ENCODE data around the gene HRH2.
"Not testable (repeated sequence)": the region's sequence is repeated elsewhere in the genome, so short reads cannot be mapped to it uniquely, and the experiment has no call there.

Gene HRH2

GRCh38 chr5:175646251-175646650 is 11.6 kb upstream of the HRH2 start:
- no peaks in the 10 kb centered on the region for H3K27me3 ChIP-seq (ENCODE audit: insufficient read depth, low read length)
- no peak overlapping the region for H3K4me2 ChIP-seq (ENCODE audit: low read length)
- no peaks in the 10 kb centered on the region for H4K20me1 ChIP-seq (ENCODE audit: insufficient read depth, low read length)
- H3K79me2 ChIP-seq (ENCODE audit: insufficient read depth, low read length) = no peaks in the 10 kb centered on the region
- no peaks in the 10 kb centered on the region for H3K9me3 ChIP-seq (ENCODE audit: low read length)
- H3K9ac ChIP-seq (ENCODE audit: low read length) = no peak overlapping the region
- no peaks in the 10 kb centered on the region for H3K36me3 ChIP-seq (ENCODE audit: insufficient read depth, low read length)
- no peak overlapping the region for H3K4me3 ChIP-seq (ENCODE audit: low read depth, low read length, poor library complexity, severe bottlenecking)
- H3K4me1 ChIP-seq (ENCODE audit: insufficient read depth, low read length, severe bottlenecking) = no peaks in the 10 kb centered on the region
- no peaks in the 10 kb centered on the region for H3K9me2 ChIP-seq (ENCODE audit: low read depth, low read length)
- H3K27ac ChIP-seq (ENCODE audit: low read depth, low read length, poor library complexity, severe bottlenecking) = no peak overlapping the region
- no peaks in the 10 kb centered on the region for H3F3A ChIP-seq (ENCODE audit: insufficient read depth, low read length)
- H2AFZ ChIP-seq (ENCODE audit: low read length) = no peak overlapping the region
- TF ChIP-seq EZH2 (IDR thresholded peaks at IDR 0.05; ENCODE audit: borderline replicate concordance, low read length) (no peak), CTCF (IDR thresholded peaks at IDR 0.05; ENCODE audit: low read length) (no peak)

GRCh38 chr5:175649967-175650366 is 7.9 kb upstream of the HRH2 start:
- Histone ChIP-seq H3K27ac (ENCODE audit: low read depth, low read length, poor library complexity, severe bottlenecking) (no peak overlapping the region), H3F3A (ENCODE audit: insufficient read depth, low read length) (no peaks in the 10 kb centered on the region), H3K9ac (ENCODE audit: low read length) (no peak overlapping the region), H4K20me1 (ENCODE audit: insufficient read depth, low read length) (no peaks in the 10 kb centered on the region), H3K9me3 (ENCODE audit: low read length) (no peaks in the 10 kb centered on the region), H3K4me3 (ENCODE audit: low read depth, low read length, poor library complexity, severe bottlenecking) (no peak overlapping the region), H3K79me2 (ENCODE audit: insufficient read depth, low read length) (no peaks in the 10 kb centered on the region), H2AFZ (ENCODE audit: low read length) (no peak overlapping the region), H3K36me3 (ENCODE audit: insufficient read depth, low read length) (no peaks in the 10 kb centered on the region), H3K4me2 (ENCODE audit: low read length) (no peak overlapping the region), H3K4me1 (ENCODE audit: insufficient read depth, low read length, severe bottlenecking) (no peaks in the 10 kb centered on the region), H3K9me2 (ENCODE audit: low read depth, low read length) (no peaks in the 10 kb centered on the region), H3K27me3 (ENCODE audit: insufficient read depth, low read length) (no peaks in the 10 kb centered on the region)
- no peak for TF ChIP-seq EZH2 (IDR thresholded peaks at IDR 0.05; ENCODE audit: borderline replicate concordance, low read length)
- no peak for TF ChIP-seq CTCF (IDR thresholded peaks at IDR 0.05; ENCODE audit: low read length)

- H3K9ac ChIP-seq (ENCODE audit: low read length); H3F3A ChIP-seq (ENCODE audit: insufficient read depth, low read length): not testable (repeated sequence)
These were observed 7.3 kb upstream of the HRH2 start for GRCh38 chr5:175650430-175651205.

More at GRCh38 chr5:175650430-175651205, 7.3 kb upstream of the HRH2 start:
- H3K4me1 ChIP-seq (ENCODE audit: insufficient read depth, low read length, severe bottlenecking); H3K27ac ChIP-seq (ENCODE audit: low read depth, low read length, poor library complexity, severe bottlenecking); H3K4me2 ChIP-seq (ENCODE audit: low read length); H3K9me2 ChIP-seq (ENCODE audit: low read depth, low read length); H2AFZ ChIP-seq (ENCODE audit: low read length); H3K9me3 ChIP-seq (ENCODE audit: low read length); H4K20me1 ChIP-seq (ENCODE audit: insufficient read depth, low read length); H3K4me3 ChIP-seq (ENCODE audit: low read depth, low read length, poor library complexity, severe bottlenecking); H3K27me3 ChIP-seq (ENCODE audit: insufficient read depth, low read length); H3K79me2 ChIP-seq (ENCODE audit: insufficient read depth, low read length); H3K36me3 ChIP-seq (ENCODE audit: insufficient read depth, low read length): not testable (repeated sequence)

Data from OCI-LY1 (cell line).